ENCODE results near the gene FSCN2. TPM values are rescaled to one million over a fixed set of nuclear protein-coding genes. Genes with fewer than 3 reads are reported as not detected.

Gene FSCN2
- total RNA-seq, 1 donor from 2014 or later = 6.6 TPM

GRCh38 chr17:81523402-81524038 is 4.7 kb upstream of the FSCN2 start:
- Histone ChIP-seq H3K27ac (no peak overlapping the region), H3K9me3 (no peaks in the 10 kb centered on the region), H3K4me3 (no peak overlapping the region), H3K27me3 (peaks cover 8% of the 10 kb centered on the region), H3K36me3 (no peaks in the 10 kb centered on the region), H3K4me1 (peaks cover 33% of the 10 kb centered on the region)
- TF ChIP-seq POLR2AphosphoS5 (IDR thresholded peaks at IDR 0.05; ENCODE audit: insufficient read depth in 1 of 2, low read depth in 1 of 2) = no peak
- no peak for TF ChIP-seq CTCF (IDR thresholded peaks at IDR 0.05)
- TF ChIP-seq POLR2A (IDR thresholded peaks at IDR 0.05) = no peak
- intact Hi-C loops (cut with DNase I) = no loop called here
- no peak for DNase-seq (ENCODE audit: extremely low spot score in 2 of 2)

GRCh38 chr17:81524039-81524864 is 3.9 kb upstream of the FSCN2 start:
- Histone ChIP-seq H3K36me3 (no peaks in the 10 kb centered on the region), H3K4me3 (no peak overlapping the region), H3K4me1 (peaks cover 26% of the 10 kb centered on the region), H3K27me3 (peaks cover 8% of the 10 kb centered on the region), H3K9me3 (no peaks in the 10 kb centered on the region), H3K27ac (no peak overlapping the region)
- intact Hi-C loops (cut with DNase I) = no loop called here
- no peak for TF ChIP-seq CTCF (IDR thresholded peaks at IDR 0.05)
- DNase-seq (ENCODE audit: extremely low spot score in 2 of 2) = no peak

DNA sequence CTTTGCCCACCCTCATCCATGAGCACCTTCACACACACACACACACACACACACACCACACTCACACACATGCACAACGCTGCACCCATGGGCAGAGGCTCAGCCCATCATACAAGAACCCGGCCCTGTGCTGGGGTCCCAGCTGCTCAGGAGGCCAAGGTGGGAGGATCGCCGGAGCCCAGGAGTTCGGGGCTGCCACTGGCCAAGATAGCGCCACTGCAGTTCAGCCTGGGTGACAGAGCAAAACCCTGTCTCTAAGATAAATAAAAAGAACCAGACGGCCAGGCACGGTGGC is 3.4 kb upstream of the FSCN2 start:
- Histone ChIP-seq H3K27ac (no peak overlapping the region), H3K9me3 (no peaks in the 10 kb centered on the region), H3K27me3 (peaks cover 8% of the 10 kb centered on the region), H3K4me3 (no peak overlapping the region), H3K36me3 (no peaks in the 10 kb centered on the region), H3K4me1 (peaks cover 21% of the 10 kb centered on the region)
- intact Hi-C loops (cut with DNase I) = no loop called here
- no peak for TF ChIP-seq CTCF (IDR thresholded peaks at IDR 0.05)
- no peak for TF ChIP-seq POLR2AphosphoS5 (IDR thresholded peaks at IDR 0.05; ENCODE audit: insufficient read depth in 1 of 2, low read depth in 1 of 2)
- no peak for TF ChIP-seq POLR2A (IDR thresholded peaks at IDR 0.05)
- DNase-seq (ENCODE audit: extremely low spot score in 2 of 2) = no peak

DNA sequence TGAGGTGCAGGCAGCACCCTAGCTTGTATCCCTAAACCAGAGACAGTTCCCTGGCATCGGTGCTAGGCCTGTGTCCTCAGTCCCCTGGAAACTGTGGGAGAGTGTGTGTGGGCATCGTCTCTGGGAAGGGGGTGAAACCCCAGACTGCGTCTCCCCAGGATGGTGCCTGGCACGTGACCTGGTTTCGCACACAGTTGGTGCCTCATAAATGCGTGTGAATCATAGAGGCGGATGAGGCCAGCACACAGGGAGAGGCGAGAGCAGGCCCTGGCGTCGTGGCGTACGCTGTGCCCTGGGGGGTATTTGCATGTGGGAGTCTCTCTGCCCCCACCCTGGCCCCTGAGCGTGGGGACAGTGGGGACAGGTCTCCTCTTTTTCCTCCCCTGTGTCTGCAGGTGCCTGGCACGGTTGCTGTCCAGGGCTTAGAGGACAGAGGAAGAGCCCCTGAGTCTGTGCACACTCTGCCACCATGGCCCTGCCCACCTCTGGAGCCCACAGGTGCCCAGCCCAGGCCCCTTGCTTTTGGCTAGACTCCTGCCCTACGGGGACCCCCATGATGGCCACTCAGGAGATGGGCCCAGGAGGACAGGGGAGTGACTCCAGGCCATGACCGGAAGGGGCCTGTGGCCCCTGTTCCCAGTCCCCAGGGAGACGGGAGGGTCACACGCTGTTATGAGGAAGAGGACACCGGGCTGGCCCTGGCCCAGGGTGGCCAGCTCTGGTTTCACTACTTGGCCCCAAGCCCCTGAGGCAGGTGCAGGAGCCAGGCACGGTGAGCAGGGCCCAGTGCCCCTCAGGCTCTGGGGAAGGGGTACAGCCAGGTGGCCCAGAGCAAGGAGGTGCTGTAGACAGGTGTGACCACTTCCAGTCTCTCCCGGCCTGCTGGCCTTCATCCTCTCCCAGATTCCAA is 1.3 kb upstream of the FSCN2 start:
- intact Hi-C loops (cut with DNase I) = no loop called here
- Histone ChIP-seq H3K36me3 (no peaks in the 10 kb centered on the region), H3K9me3 (no peaks in the 10 kb centered on the region), H3K27ac (no peak overlapping the region), H3K4me3 (no peak overlapping the region), H3K4me1 (peaks cover 16% of the 10 kb centered on the region), H3K27me3 (peaks cover 8% of the 10 kb centered on the region)
- TF ChIP-seq POLR2AphosphoS5 (IDR thresholded peaks at IDR 0.05; ENCODE audit: insufficient read depth in 1 of 2, low read depth in 1 of 2) = no peak
- no peak for TF ChIP-seq POLR2A (IDR thresholded peaks at IDR 0.05)
- no peak for TF ChIP-seq CTCF (IDR thresholded peaks at IDR 0.05)
- no peak for DNase-seq (ENCODE audit: extremely low spot score in 2 of 2)
